ENCODE results near the gene GNAS.

Gene GNAS

DNA sequence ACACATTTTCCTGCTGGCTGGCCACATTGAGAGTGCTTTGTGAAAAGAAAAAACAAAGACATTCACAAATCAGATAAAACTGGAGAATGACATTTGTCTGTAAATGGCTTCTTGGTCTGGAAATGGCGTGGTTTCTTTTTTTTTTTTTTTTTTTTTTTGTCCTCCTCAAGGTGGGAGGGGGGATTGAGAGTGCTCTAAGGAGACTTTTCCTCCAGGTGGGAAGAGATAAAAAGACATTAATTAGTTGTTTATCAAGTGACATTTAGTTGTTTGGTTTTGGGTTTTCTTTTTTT is 40.4 kb downstream of the GNAS start:
- peak overlapping the region; percentile 73 for H3K4me3 ChIP-seq (ENCODE audit: low read depth, low read length)
- no peak for DNase-seq (ENCODE audit: low read depth)

DNA sequence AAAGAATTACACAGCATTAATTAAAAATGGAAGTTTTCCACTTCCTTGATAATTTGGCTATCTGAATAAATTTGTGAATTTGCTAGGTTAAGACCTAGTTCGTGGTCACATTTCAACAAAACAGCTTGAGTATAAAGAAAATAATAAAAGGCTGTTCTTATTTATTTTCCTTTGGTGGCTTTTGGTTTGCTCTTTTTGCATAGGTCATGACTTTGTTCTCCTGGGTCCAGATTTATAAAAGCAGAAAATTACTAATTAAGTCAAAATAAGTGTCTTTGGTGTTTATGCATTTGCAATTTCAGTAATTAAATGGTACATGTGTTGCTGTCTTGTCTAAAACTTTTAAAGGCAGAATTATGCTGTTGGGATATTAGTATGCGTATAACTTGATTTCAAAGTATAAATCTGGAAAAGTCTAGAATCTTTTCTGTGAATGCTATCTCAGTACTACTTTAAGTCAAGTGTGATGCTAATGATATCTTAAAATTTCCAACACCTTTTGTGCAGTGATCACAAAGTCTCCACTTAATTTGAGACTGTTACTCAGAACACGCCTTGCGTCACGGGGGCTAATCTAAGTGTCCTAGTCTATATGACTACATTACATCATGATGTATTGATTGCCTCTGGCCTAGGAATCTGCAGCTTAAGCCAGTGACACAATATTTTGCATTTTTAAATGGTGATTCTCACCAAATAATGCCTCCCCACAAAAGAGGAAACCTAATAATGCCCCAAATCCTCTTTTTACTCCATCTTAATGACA is 41.0 kb downstream of the GNAS start:
- H3K4me3 ChIP-seq (ENCODE audit: low read depth, low read length): peak overlapping the region; percentile 73
- DNase-seq (ENCODE audit: low read depth): no peak

DNA sequence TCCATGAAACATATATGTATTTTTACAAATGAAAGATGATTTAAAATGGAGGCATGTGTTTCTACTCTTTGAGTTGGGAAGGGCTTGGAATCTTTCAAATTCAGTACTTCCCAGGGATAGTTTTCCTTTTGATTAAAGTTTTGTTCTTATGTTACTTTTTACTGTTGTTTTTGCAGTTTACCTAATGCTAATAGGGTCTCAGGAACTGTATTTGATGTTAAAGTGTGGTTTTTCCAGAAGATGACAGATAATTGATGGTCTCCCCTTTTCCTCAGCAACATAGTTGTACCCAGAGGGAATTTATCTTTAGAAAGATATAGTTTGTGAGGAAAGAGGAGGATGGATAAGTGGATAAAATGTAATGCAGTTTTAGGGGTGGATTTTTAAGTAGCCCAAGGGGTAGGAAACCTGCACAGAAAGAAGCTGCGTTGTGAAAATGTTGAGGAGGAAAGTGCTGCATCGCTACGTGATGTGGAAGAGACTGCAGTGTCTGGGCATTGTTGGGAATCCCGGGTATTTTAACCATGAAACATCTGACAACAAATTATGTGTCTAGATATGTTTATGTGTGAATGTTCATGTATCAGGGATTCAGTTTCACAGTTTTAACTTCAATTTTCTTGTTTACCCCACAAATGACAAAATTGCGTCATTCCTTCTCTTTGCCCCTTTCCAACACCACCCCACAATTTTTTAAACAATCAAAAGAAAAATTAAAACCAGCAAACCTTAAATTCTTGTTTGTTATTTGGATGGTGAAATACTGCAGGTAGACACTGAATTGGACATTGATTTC is 42.3 kb downstream of the GNAS start:
- DNase-seq (ENCODE audit: low read depth): no peak
- peak overlapping the region; percentile 73 for H3K4me3 ChIP-seq (ENCODE audit: low read depth, low read length)

DNA sequence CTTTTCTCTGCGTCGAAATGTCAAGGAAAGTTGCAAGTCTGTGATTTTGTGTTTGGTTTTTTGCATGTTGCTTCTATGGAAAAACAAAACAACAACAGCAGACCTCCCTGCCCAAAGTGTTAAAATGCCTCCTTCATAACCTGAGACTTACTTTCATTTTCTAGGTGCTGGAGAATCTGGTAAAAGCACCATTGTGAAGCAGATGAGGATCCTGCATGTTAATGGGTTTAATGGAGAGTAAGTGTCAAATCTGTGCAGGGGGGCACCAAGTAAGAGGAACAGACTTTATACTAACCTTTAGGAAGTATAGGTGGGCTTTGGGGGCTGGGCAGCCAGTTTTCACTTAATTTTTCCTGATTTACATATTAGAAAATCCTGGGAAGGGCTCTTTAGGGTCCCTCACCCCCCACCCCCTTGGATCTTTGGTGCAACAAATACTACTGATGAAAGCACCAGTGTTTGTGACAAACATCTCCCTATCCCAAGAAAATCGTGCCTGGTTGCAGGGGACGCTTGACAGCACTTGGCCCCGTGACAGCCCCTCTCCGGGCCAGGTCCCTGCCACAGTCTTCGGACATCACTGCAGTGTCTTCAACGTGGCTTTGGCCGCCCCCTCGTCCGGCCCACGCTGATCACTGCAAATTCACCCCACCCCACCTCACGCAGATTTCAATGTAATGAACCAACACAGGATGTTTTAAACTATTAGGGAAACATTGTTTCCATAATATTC is 43.1 kb downstream of the GNAS start:
- no peak for DNase-seq (ENCODE audit: low read depth)
- peak overlapping the region; percentile 73 for H3K4me3 ChIP-seq (ENCODE audit: low read depth, low read length)

DNA sequence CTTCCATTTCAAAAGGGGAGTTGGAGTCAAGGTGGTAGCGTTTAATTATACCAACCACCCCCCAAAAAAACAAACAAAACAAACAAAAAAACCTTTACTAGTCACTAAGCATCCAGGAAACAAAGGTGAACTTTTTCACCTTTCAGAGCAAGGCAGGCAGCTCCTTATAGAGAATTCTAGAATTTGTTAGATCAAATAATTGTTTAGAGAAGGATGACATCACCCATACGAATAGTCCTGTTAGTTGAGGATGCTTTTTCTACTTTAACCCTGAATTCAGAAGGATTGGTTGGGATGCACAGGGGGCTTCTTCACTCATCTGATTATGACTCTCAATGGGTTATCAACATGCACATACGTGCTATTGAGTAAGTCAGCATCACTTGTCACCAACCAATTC is 44.3 kb downstream of the GNAS start:
- DNase-seq (ENCODE audit: low read depth): no peak
- no peak overlapping the region for H3K4me3 ChIP-seq (ENCODE audit: low read depth, low read length)

DNA sequence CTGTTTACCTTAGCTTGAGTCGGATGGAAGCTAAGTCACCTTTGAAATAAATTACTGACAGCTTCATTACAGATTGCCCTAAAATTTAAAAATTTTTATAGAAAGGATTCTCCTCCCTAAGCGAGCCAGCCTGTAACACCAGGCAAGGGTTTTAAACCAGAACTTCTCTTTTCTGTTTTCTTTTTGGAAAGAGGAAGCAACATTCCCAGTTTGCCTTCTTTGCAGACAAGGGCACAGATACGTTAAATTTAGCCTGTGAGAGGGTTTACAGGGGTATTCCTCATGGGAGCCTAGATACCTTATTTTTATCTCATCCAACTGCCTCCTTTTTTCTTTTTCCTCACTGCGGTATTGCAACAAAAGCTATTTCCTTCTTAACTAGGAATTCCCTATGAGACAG is 45.0 kb downstream of the GNAS start:
- DNase-seq (ENCODE audit: low read depth): no peak
- no peak overlapping the region for H3K4me3 ChIP-seq (ENCODE audit: low read depth, low read length)

DNA sequence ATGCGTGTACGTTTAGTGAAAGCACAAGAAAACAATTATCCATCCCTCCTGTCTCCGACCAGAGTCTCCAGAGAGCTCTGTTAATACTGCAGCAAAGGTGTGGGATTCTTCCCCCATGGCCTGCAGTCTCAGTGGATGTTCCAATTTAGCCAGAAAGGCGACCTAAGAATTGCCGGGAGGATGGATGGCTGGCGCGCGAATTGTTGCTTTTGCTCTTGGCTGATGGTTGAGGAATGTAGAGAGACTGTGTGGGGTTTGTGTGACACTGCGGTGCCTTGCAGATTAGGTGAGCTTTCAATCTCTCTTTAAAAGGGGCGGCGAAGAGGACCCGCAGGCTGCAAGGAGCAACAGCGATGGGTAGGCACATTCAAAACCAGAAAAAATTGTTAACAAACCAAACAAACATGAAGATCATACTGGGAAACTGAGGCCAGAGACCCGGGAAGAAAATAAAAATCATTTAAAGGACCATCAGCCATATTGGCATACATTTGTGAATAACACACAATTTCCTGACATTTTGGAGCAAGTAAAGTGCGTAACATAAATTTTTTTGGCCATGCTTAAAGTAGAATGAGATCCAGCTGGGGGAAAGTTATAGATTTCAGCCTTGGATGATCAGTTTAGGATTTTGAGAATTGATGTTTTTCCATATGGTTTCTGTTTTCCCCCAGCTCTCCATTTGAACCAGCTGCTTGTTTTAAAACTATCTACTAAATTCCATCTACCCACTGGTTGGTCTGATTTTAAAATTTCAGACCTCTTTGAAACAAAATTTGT is 46.3 kb downstream of the GNAS start:
- DNase-seq (ENCODE audit: low read depth): no peak
- H3K4me3 ChIP-seq (ENCODE audit: low read depth, low read length): no peak overlapping the region

DNA sequence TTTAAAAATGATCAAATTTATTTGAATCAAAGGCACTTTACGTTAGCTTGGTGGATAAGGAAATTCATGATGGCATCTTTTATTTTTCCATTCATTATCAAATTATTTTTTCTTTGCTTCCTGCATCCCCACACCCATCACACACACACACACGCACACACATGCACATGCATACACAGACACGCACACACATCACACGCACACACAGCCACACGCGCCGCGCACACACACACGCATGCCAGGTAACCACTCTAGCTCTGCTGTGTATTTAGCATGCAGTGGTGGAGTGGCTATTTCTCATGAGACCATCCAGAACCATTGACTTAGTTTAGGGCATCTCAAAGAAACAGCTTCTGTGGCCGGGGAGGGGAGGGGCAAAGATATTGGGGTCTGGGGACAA is 47.0 kb downstream of the GNAS start:
- no peak overlapping the region for H3K4me3 ChIP-seq (ENCODE audit: low read depth, low read length)

DNA sequence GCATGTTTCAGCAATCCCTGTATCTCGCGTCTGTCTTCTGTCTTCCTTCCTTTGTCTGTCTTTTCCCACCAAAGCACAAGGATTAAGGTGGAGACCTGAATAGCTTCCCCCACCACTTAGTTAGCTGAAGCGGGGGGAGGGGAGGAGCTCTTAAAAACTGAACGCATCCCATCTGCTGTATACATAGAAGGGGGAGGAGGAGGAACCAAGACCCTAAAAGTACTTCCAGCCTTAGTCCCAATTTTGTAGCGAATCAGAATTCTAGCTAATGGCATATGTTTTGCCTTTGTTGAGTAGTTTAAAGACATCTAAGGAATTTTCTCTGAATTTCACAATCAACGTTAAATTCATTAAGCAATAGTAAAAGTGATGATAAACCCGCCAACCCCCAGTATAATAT is 47.9 kb downstream of the GNAS start:
- no peak overlapping the region for H3K4me3 ChIP-seq (ENCODE audit: low read depth, low read length)
- DNase-seq (ENCODE audit: low read depth): no peak

More for the DNA sequence above, 47.0 kb downstream of the GNAS start:
- no peak for DNase-seq (ENCODE audit: low read depth)

DNA sequence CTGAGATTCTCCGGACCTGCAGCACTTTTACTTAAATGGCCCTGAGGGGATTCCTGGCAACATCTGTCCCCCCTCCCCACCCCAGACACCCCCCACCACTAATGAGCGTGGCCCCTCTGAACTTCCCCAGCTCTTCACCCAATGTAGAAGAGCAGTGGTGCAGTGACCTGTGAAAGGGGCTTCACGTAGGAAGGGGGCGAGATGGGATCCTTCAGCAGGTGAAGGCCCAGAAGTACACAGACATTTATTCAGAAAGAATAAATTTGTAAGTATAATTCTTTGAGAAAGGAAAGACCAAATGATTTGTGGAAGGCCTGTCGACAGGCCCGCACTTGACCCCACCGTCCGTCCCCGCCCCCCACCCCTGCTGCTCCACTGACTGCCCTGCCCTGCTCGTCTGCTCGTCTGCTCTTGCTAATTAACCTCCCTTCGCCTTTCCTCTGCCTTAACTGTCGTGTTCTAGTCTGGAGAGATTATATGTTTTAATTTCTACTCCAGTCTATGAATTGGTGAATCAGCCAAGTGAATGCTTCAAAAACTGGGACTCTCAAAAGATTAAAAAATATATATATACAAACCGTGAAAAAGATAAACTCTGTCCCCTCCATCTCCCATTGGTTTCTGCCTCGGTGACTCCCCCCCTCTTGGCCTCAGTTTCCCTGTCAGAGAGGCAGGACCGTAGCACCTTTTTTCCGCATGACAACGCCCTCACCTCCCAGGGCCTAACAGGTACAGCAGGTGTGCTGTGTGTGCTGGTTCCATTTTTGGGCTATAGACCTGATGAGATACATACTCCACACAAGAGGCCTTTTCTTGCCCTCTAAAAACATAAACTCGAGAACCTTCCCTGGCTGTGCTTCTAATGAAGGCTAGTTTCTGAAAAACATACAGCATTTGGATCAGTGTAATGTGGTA is 49.2 kb downstream of the GNAS start:
- no peak overlapping the region for H3K4me3 ChIP-seq (ENCODE audit: low read depth, low read length)

DNA sequence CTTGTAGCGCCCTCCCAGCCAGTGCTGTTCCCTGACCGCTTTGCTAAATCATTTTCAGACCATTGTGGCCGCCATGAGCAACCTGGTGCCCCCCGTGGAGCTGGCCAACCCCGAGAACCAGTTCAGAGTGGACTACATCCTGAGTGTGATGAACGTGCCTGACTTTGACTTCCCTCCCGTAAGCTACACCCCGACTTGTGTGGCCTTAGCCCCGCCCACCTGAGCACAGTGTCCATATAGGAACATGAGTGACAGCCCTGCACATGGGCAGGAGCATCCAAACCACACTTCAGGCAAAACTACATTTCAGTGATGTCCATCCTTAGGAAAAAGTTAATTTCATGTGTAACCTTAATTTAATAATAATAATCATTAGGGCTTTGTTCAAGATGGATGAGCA is 51.1 kb downstream of the GNAS start:
- no peak for DNase-seq (ENCODE audit: low read depth)
- H3K4me3 ChIP-seq (ENCODE audit: low read depth, low read length): no peak overlapping the region

More for the DNA sequence above, 49.2 kb downstream of the GNAS start:
- DNase-seq (ENCODE audit: low read depth): no peak

DNA sequence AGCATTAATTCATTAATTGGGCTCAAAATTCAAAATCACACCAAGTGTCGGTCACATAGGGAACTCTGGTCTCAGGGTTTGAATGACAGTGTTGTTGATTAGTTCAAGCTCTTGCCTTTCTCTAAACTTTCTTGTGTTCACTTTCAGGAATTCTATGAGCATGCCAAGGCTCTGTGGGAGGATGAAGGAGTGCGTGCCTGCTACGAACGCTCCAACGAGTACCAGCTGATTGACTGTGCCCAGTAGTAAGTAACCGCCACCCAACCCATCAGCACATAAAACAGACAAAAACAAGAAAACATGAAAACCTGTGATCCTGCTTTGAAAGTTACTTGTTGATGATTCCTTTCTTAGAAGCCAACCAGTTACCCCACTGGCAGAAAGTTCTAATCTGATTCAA is 52.7 kb downstream of the GNAS start:
- no peak for DNase-seq (ENCODE audit: low read depth)
- H3K4me3 ChIP-seq (ENCODE audit: low read depth, low read length): no peak overlapping the region

DNA sequence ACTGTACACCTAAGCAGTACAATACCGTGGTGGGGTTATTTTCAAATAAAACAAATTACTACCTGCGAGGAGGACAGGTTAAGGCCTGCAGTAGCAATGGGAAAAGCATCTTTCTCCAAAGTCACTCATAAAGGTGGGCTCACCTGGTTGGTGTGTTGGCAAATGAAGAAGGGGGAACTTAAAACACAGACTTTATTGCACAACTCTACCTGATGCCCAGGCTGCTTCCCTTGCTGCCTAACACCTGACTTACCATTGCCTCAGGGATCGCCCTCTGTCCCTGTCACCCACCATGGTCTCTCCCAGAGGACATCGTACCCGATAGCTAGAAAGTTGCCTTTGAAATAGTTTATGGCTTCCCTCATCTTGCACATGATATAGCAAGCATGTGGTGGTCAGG is 53.6 kb downstream of the GNAS start:
- no peak for DNase-seq (ENCODE audit: low read depth)
- no peak overlapping the region for H3K4me3 ChIP-seq (ENCODE audit: low read depth, low read length)

DNA sequence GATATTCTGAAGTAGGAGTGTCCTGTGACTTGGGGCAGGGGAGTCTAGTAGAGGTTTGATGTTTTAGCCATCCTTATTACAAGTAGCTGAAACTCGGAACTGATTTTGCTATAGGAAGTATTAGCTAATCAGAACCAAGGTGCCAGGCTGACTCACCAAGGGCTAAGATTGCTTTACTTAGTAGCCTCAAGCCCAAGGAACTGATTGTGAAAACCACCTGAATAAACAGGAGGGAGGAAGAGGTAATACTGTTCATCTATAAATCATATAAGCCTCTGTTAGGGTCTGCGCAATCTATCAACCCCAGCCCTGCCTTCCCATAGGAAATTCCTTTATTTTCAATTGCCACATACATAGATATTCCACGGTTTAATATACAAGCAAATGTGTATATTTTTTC is 54.4 kb downstream of the GNAS start:
- DNase-seq (ENCODE audit: low read depth): no peak

DNA sequence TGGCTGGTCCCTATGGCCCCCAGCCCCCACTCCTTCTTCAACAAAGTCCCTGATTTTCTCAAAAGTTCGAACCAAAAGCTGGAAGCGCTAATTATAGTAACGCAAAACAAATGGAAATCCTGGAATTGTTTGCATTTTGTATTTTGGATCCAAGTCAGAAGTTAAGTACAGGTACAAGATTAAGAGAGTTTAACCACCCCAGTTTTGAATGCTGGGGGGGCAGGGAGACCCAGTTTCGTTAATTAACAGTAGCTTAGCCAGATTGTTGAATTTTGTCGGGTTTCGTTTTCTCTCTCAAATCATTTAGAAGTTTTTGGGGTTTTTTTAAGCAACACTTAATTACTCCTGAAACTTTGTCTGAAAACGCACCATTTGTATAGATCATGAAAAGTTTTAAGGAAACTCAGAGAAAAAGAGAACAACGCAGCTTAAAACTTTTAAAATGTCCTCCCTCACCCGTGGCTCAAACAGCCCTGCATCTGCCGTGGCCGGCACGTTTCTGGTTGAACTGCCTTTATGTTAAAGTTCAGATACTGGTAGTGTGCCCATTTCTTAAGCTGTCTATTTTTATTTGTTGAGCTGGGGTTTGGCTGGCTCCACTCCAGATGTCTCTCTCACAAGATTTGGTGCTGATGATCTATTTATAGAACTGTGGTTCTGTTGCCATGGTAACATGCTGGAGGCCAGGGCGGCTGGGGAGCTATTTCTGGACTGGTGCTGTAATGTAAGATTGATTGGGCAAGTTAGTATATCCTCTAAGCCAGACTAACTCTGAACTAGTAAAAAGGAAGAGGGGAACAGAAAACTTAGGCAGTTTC is 55.0 kb downstream of the GNAS start:
- no peak overlapping the region for H3K4me3 ChIP-seq (ENCODE audit: low read depth, low read length)
- DNase-seq (ENCODE audit: low read depth): peak; percentile 99

More for the DNA sequence above, 54.4 kb downstream of the GNAS start:
- H3K4me3 ChIP-seq (ENCODE audit: low read depth, low read length): no peak overlapping the region

DNA sequence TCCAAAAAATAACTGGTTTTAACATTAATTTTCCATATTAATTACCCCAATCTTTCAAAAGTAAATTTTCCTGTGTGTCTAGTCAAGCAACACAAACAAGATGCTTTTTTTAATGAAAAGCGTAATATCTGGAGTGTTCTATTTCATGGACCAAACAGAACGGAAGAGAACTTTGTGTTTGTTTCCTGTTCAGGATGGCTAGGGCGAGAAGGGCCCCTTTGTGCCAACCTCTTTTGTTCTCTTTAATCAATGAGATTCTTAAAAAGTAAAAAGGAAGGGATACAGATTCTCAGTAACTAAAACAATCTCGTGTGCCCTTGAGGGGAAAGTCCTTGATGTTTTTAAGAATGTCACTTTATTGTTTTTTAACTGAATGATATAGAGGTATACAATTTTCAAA is 55.7 kb downstream of the GNAS start:
- DNase-seq (ENCODE audit: low read depth): no peak

DNA sequence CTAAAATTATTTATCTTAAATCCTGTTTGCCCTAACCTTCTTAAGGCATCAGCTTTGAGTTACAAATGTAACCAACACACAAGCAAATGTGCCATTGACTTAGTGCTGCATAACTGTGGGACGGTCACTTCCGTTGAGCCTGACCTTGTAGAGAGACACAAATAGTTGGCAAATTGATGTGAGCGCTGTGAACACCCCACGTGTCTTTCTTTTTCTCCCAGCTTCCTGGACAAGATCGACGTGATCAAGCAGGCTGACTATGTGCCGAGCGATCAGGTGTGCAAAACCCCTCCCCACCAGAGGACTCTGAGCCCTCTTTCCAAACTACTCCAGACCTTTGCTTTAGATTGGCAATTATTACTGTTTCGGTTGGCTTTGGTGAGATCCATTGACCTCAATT is 56.4 kb downstream of the GNAS start:
- DNase-seq (ENCODE audit: low read depth): no peak
- no peak overlapping the region for H3K4me3 ChIP-seq (ENCODE audit: low read depth, low read length)

More for the DNA sequence above, 55.7 kb downstream of the GNAS start:
- H3K4me3 ChIP-seq (ENCODE audit: low read depth, low read length): no peak overlapping the region

DNA sequence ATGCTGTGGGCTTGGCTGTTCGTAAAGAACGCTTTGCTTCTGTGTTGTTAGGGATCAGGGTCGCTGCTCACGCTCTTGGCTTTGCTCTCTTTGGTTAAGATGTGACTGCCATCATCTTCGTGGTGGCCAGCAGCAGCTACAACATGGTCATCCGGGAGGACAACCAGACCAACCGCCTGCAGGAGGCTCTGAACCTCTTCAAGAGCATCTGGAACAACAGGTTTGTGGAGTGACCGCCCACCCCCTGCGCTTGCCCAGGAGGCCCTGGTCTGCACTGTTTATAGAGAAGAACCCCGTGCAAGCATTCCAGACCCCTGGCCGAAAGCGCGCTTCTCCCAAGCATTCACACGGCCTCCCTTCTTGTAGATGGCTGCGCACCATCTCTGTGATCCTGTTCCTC is 57.1 kb downstream of the GNAS start:
- no peak overlapping the region for H3K4me3 ChIP-seq (ENCODE audit: low read depth, low read length)
- no peak for DNase-seq (ENCODE audit: low read depth)

All from skeletal muscle cell (primary cell).